Stomach (tissue), 9 donors: ENCODE measurements around the gene NKX1-2. TPM values are rescaled to one million over a fixed set of nuclear protein-coding genes. Genes with fewer than 3 reads are reported as not detected.
A peak's percentile ranks its signal among the peaks of the same experiment; 100 is the strongest.

Source experiments
- DNase-seq, 2 donors: peaks; one replicate each; pipeline versions ENCODE4 v3.0.0 to v3.0.0-alpha.2; 2013 to 2019
- H3K27ac ChIP-seq, 5 donors: fragments of 200-600 bp in 4 of 5; sonication (generic) in 4 of 5; one replicate each; pipeline ENCODE4 v1.5.1; 2013 to 2019; ENCODE audit warnings: mild to moderate bottlenecking in 1 of 5, moderate library complexity in 1 of 5
- H3K27me3 ChIP-seq, 3 donors: fragments of 200-600 bp; sonication (generic); one replicate each; pipeline ENCODE4 v1.5.1; 2017 to 2019; ENCODE audit warnings: mixed run types in 1 of 3
- H3K36me3 ChIP-seq, 4 donors: fragments of 200-600 bp; sonication (generic); 1 replicate in 3 of 4; 2 replicates in 1 of 4; pipeline ENCODE4 v1.5.1; 2016 to 2019
- H3K4me1 ChIP-seq, 4 donors: fragments of 200-600 bp; sonication (generic); one replicate each; pipeline ENCODE4 v1.5.1; 2016 to 2019
- H3K4me3 ChIP-seq, 4 donors: fragments of 200-600 bp; sonication (generic) in 3 of 4; one replicate each; pipeline ENCODE4 v1.5.1; 2016 to 2019; ENCODE audit warnings: mild to moderate bottlenecking in 1 of 4
- H3K9me3 ChIP-seq, 4 donors: fragments of 200-600 bp; sonication (generic); one replicate each; pipeline ENCODE4 v1.5.1; 2016 to 2019
- EP300 ChIP-seq: sonication (generic); formaldehyde crosslinking; IDR thresholded peaks from one replicate; pipeline ENCODE4 v1.6.1; 2017; ENCODE audit warnings: antibody characterized with exemption
- POLR2A ChIP-seq, 4 donors: fragments of 450-650 bp; IDR thresholded peaks; one replicate each; pipeline ENCODE4 v1.6.1; 2016; ENCODE audit warnings: antibody characterized with exemption in 4 of 4, control low read depth in 2 of 4, mild to moderate bottlenecking in 1 of 4, moderate library complexity in 1 of 4
- POLR2AphosphoS5 ChIP-seq, 3 donors: sonication (generic); formaldehyde crosslinking; IDR thresholded peaks; one replicate each; pipeline ENCODE4 v1.6.1; 2016; ENCODE audit warnings: antibody characterized with exemption in 3 of 3
- whole genome bisulfite sequencing, 5 donors: extraction: QIAGEN DNeasy Blood & Tissue Kit in 3 of 5; methylation state at CpG; one replicate each; pipeline versions ENCODE4 v1.1.5 to v1.1.7; 2013 to 2018; 5-methylcytosine and 5-hydroxymethylcytosine counted together
- intact Hi-C: fragments of 100-400 bp; cut with DNase I; formaldehyde crosslinking; loops from one replicate; pipeline ENCODE4 v1.15.1; 2023; ENCODE audit warnings: low total_unique reads
- polyA plus RNA-seq, 3 donors: library from polyadenylated mRNA; stranded (reverse); fragments of 200-250 nt; gene quantifications; one replicate each; pipeline ENCODE4 v1.2.3, GENCODE V29; 2013
- total RNA-seq, 5 donors: library from RNA; depleted of rRNA; stranded (reverse); fragments of >200 nt; gene quantifications; one replicate each; pipeline versions ENCODE4 v1.1.0 to v1.2.3, GENCODE V29; 2014 to 2016
- TF ChIP-seq, protein P1 (sequence below), 7 experiments: fragments of 450-650 bp in 4 of 7; fragments of 200-600 bp in 3 of 7; sonication (generic) in 3 of 7; IDR thresholded peaks; one replicate each; pipeline ENCODE4 v1.5.1; 2016 to 2019; ENCODE audit warnings: antibody characterized with exemption in 7 of 7, control low read depth in 2 of 7, mild to moderate bottlenecking in 1 of 7
- donor health status: healthy with polysubstance abuse.
- donor health status: Bipolar disorder and iron deficiency.
- donor health status: healthy.

NKX1-2 gene
- total and polyA plus RNA-seq, 8 donors, result 0.10 TPM; not detected in 7

DNA sequence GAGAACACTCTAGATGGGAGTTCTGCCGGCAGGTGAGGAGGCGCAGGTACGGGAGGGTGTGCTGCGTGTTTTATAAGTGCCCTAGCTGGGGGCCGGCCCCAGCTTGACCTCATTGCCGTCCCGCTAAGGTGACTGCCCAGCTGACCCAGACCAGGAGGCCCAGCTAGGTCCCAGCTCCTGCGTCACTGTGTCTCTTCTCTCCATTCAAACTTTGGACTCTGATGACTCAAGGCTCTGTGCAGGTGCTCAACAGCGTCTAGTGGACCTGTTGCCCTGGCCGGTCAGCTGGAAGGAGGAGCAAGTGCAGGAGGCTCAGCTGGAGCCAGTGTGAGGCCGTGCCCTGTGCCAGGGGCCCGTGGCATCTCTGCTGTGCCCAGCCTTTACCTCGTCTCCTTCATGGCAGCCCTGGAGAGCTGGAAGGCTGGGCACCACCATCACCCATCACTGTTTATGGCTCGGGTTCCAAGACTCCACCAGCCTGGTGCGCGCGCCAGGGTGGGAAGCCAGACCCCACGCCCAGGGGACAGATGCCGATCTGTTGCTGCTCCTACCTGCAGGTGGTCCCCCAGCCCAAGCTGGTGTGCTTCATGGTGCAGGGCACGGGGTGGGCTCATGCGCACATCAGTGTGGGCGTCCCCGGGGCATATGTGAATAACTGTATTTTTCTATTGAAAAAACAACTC, 26.3 kb upstream of the NKX1-2 start:
- H3K4me1 ChIP-seq, result no peaks in the 10 kb centered on the region
- no peaks in the 10 kb centered on the region for H3K27me3 ChIP-seq
- no peak overlapping the region for H3K27ac ChIP-seq
- DNase-seq, result peak in 1 of 2 donors; percentile 53
- H3K4me3 ChIP-seq, result no peak overlapping the region
- WGBS, 5 donors, result 87 to 95% (median 92%) methylated on average over 12 to 23 of the region's 23 CpGs
- H3K9me3 ChIP-seq, result no peaks in the 10 kb centered on the region
- TF ChIP-seq POLR2A (IDR thresholded peaks at IDR 0.05), result no peak
- TF ChIP-seq, protein P1, sequence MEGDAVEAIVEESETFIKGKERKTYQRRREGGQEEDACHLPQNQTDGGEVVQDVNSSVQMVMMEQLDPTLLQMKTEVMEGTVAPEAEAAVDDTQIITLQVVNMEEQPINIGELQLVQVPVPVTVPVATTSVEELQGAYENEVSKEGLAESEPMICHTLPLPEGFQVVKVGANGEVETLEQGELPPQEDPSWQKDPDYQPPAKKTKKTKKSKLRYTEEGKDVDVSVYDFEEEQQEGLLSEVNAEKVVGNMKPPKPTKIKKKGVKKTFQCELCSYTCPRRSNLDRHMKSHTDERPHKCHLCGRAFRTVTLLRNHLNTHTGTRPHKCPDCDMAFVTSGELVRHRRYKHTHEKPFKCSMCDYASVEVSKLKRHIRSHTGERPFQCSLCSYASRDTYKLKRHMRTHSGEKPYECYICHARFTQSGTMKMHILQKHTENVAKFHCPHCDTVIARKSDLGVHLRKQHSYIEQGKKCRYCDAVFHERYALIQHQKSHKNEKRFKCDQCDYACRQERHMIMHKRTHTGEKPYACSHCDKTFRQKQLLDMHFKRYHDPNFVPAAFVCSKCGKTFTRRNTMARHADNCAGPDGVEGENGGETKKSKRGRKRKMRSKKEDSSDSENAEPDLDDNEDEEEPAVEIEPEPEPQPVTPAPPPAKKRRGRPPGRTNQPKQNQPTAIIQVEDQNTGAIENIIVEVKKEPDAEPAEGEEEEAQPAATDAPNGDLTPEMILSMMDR (IDR thresholded peaks at IDR 0.05), result no peak
- TF ChIP-seq EP300, result no peak
- no peak for TF ChIP-seq POLR2AphosphoS5 (IDR thresholded peaks at IDR 0.05)
- intact Hi-C loops, result no loop called here
- H3K36me3 ChIP-seq, result no peaks in the 10 kb centered on the region

DNA sequence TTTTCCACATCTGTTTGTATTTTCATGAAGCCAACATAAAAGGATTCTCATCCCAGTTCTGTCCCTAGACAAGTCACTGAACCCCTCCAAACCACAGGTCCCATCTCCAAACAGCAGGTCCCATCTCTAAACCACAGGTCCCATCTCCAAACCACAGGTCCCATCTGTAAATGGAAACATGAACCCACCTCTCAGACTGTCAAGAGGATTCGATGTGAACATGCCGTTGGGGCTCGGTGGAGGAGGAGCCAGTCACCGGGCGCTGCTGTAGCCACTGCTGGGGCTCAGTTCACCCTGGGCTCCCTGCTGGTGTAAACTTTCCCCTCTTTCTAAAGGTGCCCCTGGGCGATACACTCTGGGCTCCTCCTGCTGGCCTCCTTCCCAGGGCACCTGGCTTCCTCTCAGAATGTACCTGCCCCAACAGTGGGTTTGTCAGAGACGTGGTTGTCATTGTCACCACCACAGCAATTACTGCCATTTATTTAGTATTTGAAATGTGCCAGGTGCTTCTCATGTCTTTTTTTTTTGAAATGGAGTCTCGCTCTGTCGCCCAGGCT, 24.8 kb upstream of the NKX1-2 start:
- TF ChIP-seq POLR2A (IDR thresholded peaks at IDR 0.05) (no peak), EP300 (no peak), POLR2AphosphoS5 (IDR thresholded peaks at IDR 0.05) (no peak)
- TF ChIP-seq, protein P1 (IDR thresholded peaks at IDR 0.05), result no peak
- Histone ChIP-seq H3K4me3 (no peak overlapping the region), H3K27ac (no peak overlapping the region), H3K36me3 (no peaks in the 10 kb centered on the region), H3K27me3 (no peaks in the 10 kb centered on the region), H3K4me1 (no peaks in the 10 kb centered on the region), H3K9me3 (no peaks in the 10 kb centered on the region)
- 71 to 82% (median 75%) methylated on average over 9 of the region's 9 CpGs for WGBS, 5 donors
- intact Hi-C loops, result no loop called here
- DNase-seq, result no peak

DNA sequence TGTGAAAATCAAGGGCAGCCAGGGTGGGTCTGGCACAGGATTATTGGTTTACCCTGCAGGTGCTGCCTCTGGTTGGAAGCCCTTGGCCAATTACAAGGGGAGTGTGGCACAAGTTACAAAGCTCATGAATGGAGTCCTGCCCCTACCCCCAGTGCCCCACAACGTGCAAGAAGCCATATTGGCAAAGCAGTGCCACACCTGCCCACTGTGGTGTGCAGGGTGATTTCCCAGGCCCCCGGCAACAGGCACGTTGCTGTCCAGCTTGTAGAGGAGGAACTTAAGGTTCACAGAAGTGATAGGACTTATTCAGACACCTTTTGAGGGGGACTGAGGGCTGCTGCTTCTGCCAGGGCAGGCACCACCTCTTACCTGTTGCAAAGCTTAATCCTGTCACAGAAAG, 23.2 kb upstream of the NKX1-2 start:
- no peaks in the 10 kb centered on the region for H3K9me3 ChIP-seq
- no peak overlapping the region for H3K4me3 ChIP-seq
- no peaks in the 10 kb centered on the region for H3K27me3 ChIP-seq
- DNase-seq, result no peak
- no peak overlapping the region for H3K27ac ChIP-seq
- intact Hi-C loops, result no loop called here
- H3K4me1 ChIP-seq, result peaks cover 0 to 6% (median 0%) of the 10 kb centered on the region in 4 donors
- no peaks in the 10 kb centered on the region for H3K36me3 ChIP-seq
- WGBS, 5 donors, result 60 to 71% (median 66%) methylated on average over 1 to 3 of the region's 3 CpGs
- TF ChIP-seq EP300 (no peak), POLR2AphosphoS5 (IDR thresholded peaks at IDR 0.05) (no peak), POLR2A (IDR thresholded peaks at IDR 0.05) (no peak)

DNA sequence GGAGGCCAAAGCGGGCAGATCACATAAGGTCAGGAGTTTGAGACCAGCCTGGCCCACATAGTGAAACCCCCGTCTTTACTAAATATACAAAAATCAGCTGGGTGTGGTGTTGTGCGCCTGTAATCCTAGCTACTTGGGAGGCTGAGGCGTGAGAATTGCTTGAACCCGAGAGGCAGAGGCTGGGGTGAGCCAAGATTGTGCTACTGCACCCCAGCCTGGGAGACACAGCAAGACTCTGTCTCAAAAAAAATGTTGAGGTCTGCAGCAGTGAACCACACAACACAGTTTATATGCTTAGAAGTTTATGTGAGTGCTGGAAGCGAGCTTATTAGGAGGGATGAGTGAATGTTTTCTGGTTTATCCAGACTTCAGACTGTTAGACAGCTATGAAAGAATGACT, 22.2 kb upstream of the NKX1-2 start:
- WGBS, 5 donors, result 88 to 92% (median 89%) methylated on average over 6 of the region's 6 CpGs
- intact Hi-C loops, result no loop called here
- DNase-seq, result no peak
- Histone ChIP-seq H3K36me3 (no peaks in the 10 kb centered on the region), H3K9me3 (no peaks in the 10 kb centered on the region), H3K27me3 (no peaks in the 10 kb centered on the region), H3K27ac (no peak overlapping the region), H3K4me3 (no peak overlapping the region), H3K4me1 (peaks cover 0 to 11% (median 0%) of the 10 kb centered on the region in 4 donors)
- TF ChIP-seq POLR2A (IDR thresholded peaks at IDR 0.05) (no peak), EP300 (no peak), POLR2AphosphoS5 (IDR thresholded peaks at IDR 0.05) (no peak)
- TF ChIP-seq, protein P1 (IDR thresholded peaks at IDR 0.05), result no peak
